T-cell (primary cell): Measurements from ENCODE around the gene FHIT. TPM values are rescaled to one million over a fixed set of nuclear protein-coding genes. Genes with fewer than 3 reads are reported as not detected.

Experiments
- ATAC-seq, 4 experiments: fragments of 200-7000 bp in 3 of 4; fragments of 150-1000 bp in 1 of 4; cut with Tn5 transposase; replicated peaks in 1 of 4; 1 replicate in 3 of 4; 2 replicates in 1 of 4; pipeline ENCODE4 v1.10.0; 2021; ENCODE audit warnings: moderate library complexity in 3 of 4, mild to moderate bottlenecking in 2 of 4, moderate number of reproducible peaks in 1 of 4
- CTCF ChIA-PET, 2 donors: fragments of 300-600 bp; sonication (Branson Sonifier 250); formaldehyde crosslinking; loops; one replicate each; lab custom pipeline; 2022; ENCODE audit warnings: antibody characterized with exemption in 2 of 2; lab: Charles Lee
- POLR2A ChIA-PET, 2 donors: fragments of 300-600 bp; sonication (Branson Sonifier 250); formaldehyde crosslinking; loops; one replicate each; lab custom pipeline; 2022; ENCODE audit warnings: antibody characterized with exemption in 2 of 2; lab: Charles Lee
- DNase-seq, 35 experiments: peaks; one replicate each; pipeline versions ENCODE4 v3.0.0 to v3.0.0-alpha.2; 2013 to 2023
- H3K27ac ChIP-seq: one replicate; pipeline ENCODE4 v1.5.1; 2013; ENCODE audit warnings: low read length
- H3K27me3 ChIP-seq, 2 experiments: replicated peaks in 1 of 2; 1 replicate in 1 of 2; 2 replicates in 1 of 2; pipeline versions ENCODE4 v1.6.1 to v1.7.0; 2013; ENCODE audit warnings: low read length in 1 of 2, mixed read lengths in 1 of 2; ENCODE audit not compliant: control insufficient read depth in 2 of 2, insufficient read depth in 2 of 2; ENCODE audit errors: extremely low read depth in 1 of 2
- H3K36me3 ChIP-seq, 2 donors: 1 replicate in 1 of 2; 2 replicates in 1 of 2; pipeline versions ENCODE4 v1.6.1 to v1.7.0; 2013; ENCODE audit warnings: low read length in 1 of 2; ENCODE audit not compliant: control insufficient read depth in 2 of 2, insufficient read depth in 1 of 2; ENCODE audit errors: extremely low read depth in 1 of 2
- H3K4me1 ChIP-seq, 2 experiments: 1 replicate in 1 of 2; 2 replicates in 1 of 2; pipeline versions ENCODE4 v1.6.1 to v1.7.0; 2013; ENCODE audit warnings: low read length in 2 of 2, mixed read lengths in 1 of 2; ENCODE audit not compliant: insufficient read depth in 2 of 2, control insufficient read depth in 1 of 2; ENCODE audit errors: extremely low read depth in 1 of 2
- H3K4me3 ChIP-seq, 2 donors: 1 replicate in 1 of 2; 2 replicates in 1 of 2; pipeline versions ENCODE4 v1.5.1 to v1.7.0; 2013; ENCODE audit warnings: mild to moderate bottlenecking in 2 of 2, low read length in 1 of 2, moderate library complexity in 1 of 2; ENCODE audit not compliant: control insufficient read depth in 1 of 2; ENCODE audit errors: extremely low read depth in 1 of 2
- H3K9me3 ChIP-seq: 2 replicates; pipeline ENCODE4 v1.7.0; 2013
- H3K27ac Mint-ChIP-seq, 2 donors: one replicate each; pipeline ENCODE4 v1.8.0; 2020 to 2021; ENCODE audit warnings: mild to moderate bottlenecking in 2 of 2, mixed read lengths in 2 of 2
- H3K27me3 Mint-ChIP-seq, 2 donors: one replicate each; pipeline ENCODE4 v1.8.0; 2021 to 2022; ENCODE audit warnings: mixed read lengths in 2 of 2
- H3K36me3 Mint-ChIP-seq: one replicate; pipeline ENCODE4 v1.8.0; 2021; ENCODE audit warnings: mixed read lengths
- H3K4me1 Mint-ChIP-seq, 3 donors: one replicate each; pipeline ENCODE4 v1.8.0; 2020 to 2022; ENCODE audit warnings: mixed read lengths in 3 of 3, mild to moderate bottlenecking in 1 of 3
- H3K4me3 Mint-ChIP-seq, 3 donors: one replicate each; pipeline ENCODE4 v1.8.0; 2020 to 2022; ENCODE audit warnings: mild to moderate bottlenecking in 3 of 3, mixed read lengths in 3 of 3, moderate library complexity in 3 of 3
- H3K9me3 Mint-ChIP-seq, 3 donors: one replicate each; pipeline ENCODE4 v1.8.0; 2020 to 2022; ENCODE audit warnings: mixed read lengths in 3 of 3
- WGBS: methylation state at CpG from one replicate; pipeline ENCODE4 v1.1.5; 2013; ENCODE audit warnings: missing lambda C conversion rate; ENCODE audit not compliant: insufficient coverage; 5-methylcytosine and 5-hydroxymethylcytosine counted together
- total RNA-seq, 35 experiments: library from RNA in 6 of 35; stranded (reverse) in 6 of 35; fragments of 120-200 nt in 1 of 35; gene quantifications; one replicate each; pipeline versions ENCODE4 v1.2.1 to v1.2.4 and lab custom pipeline; 2013 to 2026

Gene FHIT
- total RNA-seq, 5 donors from 2014 or later (not counting 1 experiment from before 2014, with no cell fraction given): 33.1 to 197 (median 78.3) TPM

GRCh38 chr3:60757724-60758123 lies 493.5 kb downstream of the FHIT start:
- Histone ChIP-seq H3K27ac (no peak overlapping the region), H3K4me3 (no peak overlapping the region), H3K4me1 (no peaks in the 10 kb centered on the region), H3K27me3 (no peaks in the 10 kb centered on the region), H3K9me3 (no peaks in the 10 kb centered on the region), H3K36me3 (no peaks in the 10 kb centered on the region)
- Mint-ChIP-seq H3K36me3 (no peaks in the 10 kb centered on the region), H3K27ac (no peak overlapping the region), H3K4me1 (peaks cover 0 to 13% (median 3%) of the 10 kb centered on the region in 3 donors), H3K9me3 (peaks cover 0 to 8% (median 0%) of the 10 kb centered on the region in 3 donors), H3K27me3 (no peaks in the 10 kb centered on the region), H3K4me3 (no peak overlapping the region)
- ChIA-PET POLR2A (no interaction called here), CTCF (no interaction called here)
- WGBS: 76% methylated on average over 3 of the region's 6 CpGs
- ATAC-seq: no peak
- no peak for DNase-seq

GRCh38 chr3:60756241-60757030 lies 494.8 kb downstream of the FHIT start:
- H3K27me3 Mint-ChIP-seq: no peaks in the 10 kb centered on the region
- H3K27ac Mint-ChIP-seq: no peak overlapping the region
- CTCF ChIA-PET: no interaction called here
- DNase-seq: no peak
- H3K4me1 ChIP-seq: no peaks in the 10 kb centered on the region
- H3K9me3 ChIP-seq: no peaks in the 10 kb centered on the region
- POLR2A ChIA-PET: no interaction called here
- H3K9me3 Mint-ChIP-seq: peaks cover 0 to 8% (median 0%) of the 10 kb centered on the region in 3 donors
- no peak overlapping the region for H3K4me3 ChIP-seq
- peaks cover 0 to 13% (median 3%) of the 10 kb centered on the region in 3 donors for H3K4me1 Mint-ChIP-seq
- H3K27me3 ChIP-seq: no peaks in the 10 kb centered on the region
- WGBS: 79% methylated on average over 2 of the region's 7 CpGs
- H3K4me3 Mint-ChIP-seq: no peak overlapping the region
- no peaks in the 10 kb centered on the region for H3K36me3 ChIP-seq
- no peak for ATAC-seq
- H3K27ac ChIP-seq: no peak overlapping the region
- no peaks in the 10 kb centered on the region for H3K36me3 Mint-ChIP-seq

GRCh38 chr3:60755094-60755493 lies 496.2 kb downstream of the FHIT start:
- Histone ChIP-seq H3K9me3 (peaks cover 3% of the 10 kb centered on the region), H3K27me3 (no peaks in the 10 kb centered on the region), H3K27ac (no peak overlapping the region), H3K4me3 (no peak overlapping the region), H3K36me3 (no peaks in the 10 kb centered on the region), H3K4me1 (no peaks in the 10 kb centered on the region)
- ATAC-seq: no peak
- ChIA-PET CTCF (no interaction called here), POLR2A (no interaction called here)
- Mint-ChIP-seq H3K9me3 (peaks cover 6 to 17% (median 7%) of the 10 kb centered on the region in 3 donors), H3K4me1 (peaks cover 0 to 13% (median 3%) of the 10 kb centered on the region in 3 donors), H3K27ac (no peak overlapping the region), H3K27me3 (no peaks in the 10 kb centered on the region), H3K36me3 (peaks cover 4% of the 10 kb centered on the region), H3K4me3 (no peak overlapping the region)
- no peak for DNase-seq
- 22% methylated on average over 1 of the region's 3 CpGs for WGBS

- WGBS: no CpG with 5 or more reads among the region's 1 CpG
- Histone ChIP-seq H3K4me3 (no peak overlapping the region), H3K27ac (no peak overlapping the region), H3K9me3 (peaks cover 3% of the 10 kb centered on the region), H3K27me3 (no peaks in the 10 kb centered on the region), H3K4me1 (no peaks in the 10 kb centered on the region), H3K36me3 (no peaks in the 10 kb centered on the region)
- ChIA-PET CTCF (no interaction called here), POLR2A (no interaction called here)
- peaks cover 4% of the 10 kb centered on the region for H3K36me3 Mint-ChIP-seq
- DNase-seq: no peak
- H3K27me3 Mint-ChIP-seq: no peaks in the 10 kb centered on the region
- H3K4me3 Mint-ChIP-seq: no peak overlapping the region
- H3K27ac Mint-ChIP-seq: no peak overlapping the region
- H3K4me1 Mint-ChIP-seq: peaks cover 0 to 13% (median 0%) of the 10 kb centered on the region in 3 donors
- peaks cover 9 to 17% (median 9%) of the 10 kb centered on the region in 3 donors for H3K9me3 Mint-ChIP-seq
- ATAC-seq: no peak
Observed at GRCh38 chr3:60754617-60755016, 496.6 kb downstream of the FHIT start.

- CTCF ChIA-PET: no interaction called here
- no CpG with 5 or more reads among the region's 3 CpGs for WGBS
- peaks cover 8 to 13% (median 13%) of the 10 kb centered on the region in 3 donors for H3K9me3 Mint-ChIP-seq
- Histone ChIP-seq H3K36me3 (no peaks in the 10 kb centered on the region), H3K9me3 (peaks cover 3% of the 10 kb centered on the region), H3K4me3 (no peak overlapping the region), H3K27me3 (no peaks in the 10 kb centered on the region), H3K4me1 (no peaks in the 10 kb centered on the region), H3K27ac (no peak overlapping the region)
- ATAC-seq (no peak), DNase-seq (no peak)
- no peak overlapping the region for H3K27ac Mint-ChIP-seq
- H3K4me3 Mint-ChIP-seq: no peak overlapping the region
- no peaks in the 10 kb centered on the region for H3K27me3 Mint-ChIP-seq
- H3K36me3 Mint-ChIP-seq: peaks cover 4% of the 10 kb centered on the region
- POLR2A ChIA-PET: no interaction called here
- H3K4me1 Mint-ChIP-seq: no peaks in the 10 kb centered on the region
Observed at GRCh38 chr3:60752809-60753208, 498.4 kb downstream of the FHIT start.

- no peaks in the 10 kb centered on the region for H3K27me3 Mint-ChIP-seq
- no CpG with 5 or more reads among the region's 3 CpGs for WGBS
- H3K9me3 Mint-ChIP-seq: peaks cover 8 to 13% (median 13%) of the 10 kb centered on the region in 3 donors
- H3K4me3 ChIP-seq: no peak overlapping the region
- POLR2A ChIA-PET: no interaction called here
- H3K27me3 ChIP-seq: no peaks in the 10 kb centered on the region
- H3K4me3 Mint-ChIP-seq: no peak overlapping the region
- H3K36me3 ChIP-seq: no peaks in the 10 kb centered on the region
- H3K27ac Mint-ChIP-seq: no peak overlapping the region
- DNase-seq: no peak
- peaks cover 4% of the 10 kb centered on the region for H3K36me3 Mint-ChIP-seq
- H3K4me1 ChIP-seq: no peaks in the 10 kb centered on the region
- ATAC-seq: no peak
- H3K27ac ChIP-seq: no peak overlapping the region
- CTCF ChIA-PET: no interaction called here
- peaks cover 3% of the 10 kb centered on the region for H3K9me3 ChIP-seq
- no peaks in the 10 kb centered on the region for H3K4me1 Mint-ChIP-seq
Observed at GRCh38 chr3:60746695-60747416, 504.4 kb downstream of the FHIT start.
